ENCODE data around the gene RNF34.

DNA sequence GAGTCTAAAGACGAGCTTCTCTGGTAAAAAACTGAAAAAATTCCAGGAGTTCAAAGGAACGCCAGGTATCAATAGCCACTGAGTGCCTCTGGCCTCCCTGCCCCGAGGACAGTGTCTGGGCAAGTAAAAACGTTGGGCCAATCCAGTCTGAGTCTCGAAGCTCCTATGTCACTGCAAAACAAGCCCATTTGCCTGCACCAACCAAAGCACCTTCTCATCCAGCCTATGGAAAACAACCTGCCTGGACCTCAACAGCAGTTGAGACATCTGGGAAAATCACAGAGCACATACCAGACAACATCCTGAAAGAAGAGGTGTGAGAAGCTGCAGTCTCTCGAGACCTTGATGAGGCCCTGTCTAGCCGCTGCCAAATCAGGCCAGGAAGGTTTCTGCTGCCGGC lies 56.6 kb downstream of the RNF34 start:
- TF ChIP-seq, protein P1, sequence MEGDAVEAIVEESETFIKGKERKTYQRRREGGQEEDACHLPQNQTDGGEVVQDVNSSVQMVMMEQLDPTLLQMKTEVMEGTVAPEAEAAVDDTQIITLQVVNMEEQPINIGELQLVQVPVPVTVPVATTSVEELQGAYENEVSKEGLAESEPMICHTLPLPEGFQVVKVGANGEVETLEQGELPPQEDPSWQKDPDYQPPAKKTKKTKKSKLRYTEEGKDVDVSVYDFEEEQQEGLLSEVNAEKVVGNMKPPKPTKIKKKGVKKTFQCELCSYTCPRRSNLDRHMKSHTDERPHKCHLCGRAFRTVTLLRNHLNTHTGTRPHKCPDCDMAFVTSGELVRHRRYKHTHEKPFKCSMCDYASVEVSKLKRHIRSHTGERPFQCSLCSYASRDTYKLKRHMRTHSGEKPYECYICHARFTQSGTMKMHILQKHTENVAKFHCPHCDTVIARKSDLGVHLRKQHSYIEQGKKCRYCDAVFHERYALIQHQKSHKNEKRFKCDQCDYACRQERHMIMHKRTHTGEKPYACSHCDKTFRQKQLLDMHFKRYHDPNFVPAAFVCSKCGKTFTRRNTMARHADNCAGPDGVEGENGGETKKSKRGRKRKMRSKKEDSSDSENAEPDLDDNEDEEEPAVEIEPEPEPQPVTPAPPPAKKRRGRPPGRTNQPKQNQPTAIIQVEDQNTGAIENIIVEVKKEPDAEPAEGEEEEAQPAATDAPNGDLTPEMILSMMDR (IDR thresholded peaks at IDR 0.05): no peak
- no peak for TF ChIP-seq POLR2A (IDR thresholded peaks at IDR 0.05)
